ENCODE data around the gene EPS15.

Gene EPS15

GRCh38 chr1:51349862-51350261 lies 169.2 kb downstream of the EPS15 start:
- no peak for TF ChIP-seq CTCF (IDR thresholded peaks at IDR 0.05; ENCODE audit: insufficient read depth, low read length, missing control alignments)
- H3K4me3 ChIP-seq (ENCODE audit: low read depth, low read length): no peak overlapping the region
- no peak for DNase-seq (ENCODE audit: low read depth, low spot score)
- POLR2A ChIA-PET: no interaction called here
- CTCF ChIA-PET: no interaction called here

GRCh38 chr1:51348147-51348527 lies 170.9 kb downstream of the EPS15 start:
- no peak overlapping the region for H3K4me3 ChIP-seq (ENCODE audit: low read depth, low read length)
- CTCF ChIA-PET: interaction anchor here (1.3 kb wide), 2 partner anchors 42 to 48 kb away, joined by 3 to 4 read pairs; no protein-coding TSS in a partner anchor
- TF ChIP-seq CTCF (IDR thresholded peaks at IDR 0.05; ENCODE audit: insufficient read depth, low read length, missing control alignments): no peak
- POLR2A ChIA-PET: no interaction called here
- DNase-seq (ENCODE audit: low read depth, low spot score): no peak

GRCh38 chr1:51347398-51348146 lies 171.5 kb downstream of the EPS15 start:
- TF ChIP-seq CTCF (IDR thresholded peaks at IDR 0.05; ENCODE audit: insufficient read depth, low read length, missing control alignments): no peak
- no peak for DNase-seq (ENCODE audit: low read depth, low spot score)
- ChIA-PET POLR2A (no interaction called here), CTCF (interaction anchor here (1.3 kb wide), 2 partner anchors 41 to 49 kb away, joined by 3 to 4 read pairs; no protein-coding TSS in a partner anchor)
- no peak overlapping the region for H3K4me3 ChIP-seq (ENCODE audit: low read depth, low read length)

- no peak overlapping the region for H3K4me3 ChIP-seq (ENCODE audit: low read depth, low read length)
- ChIA-PET POLR2A (no interaction called here), CTCF (interaction anchor here (0.7 to 1.2 kb wide), 2 partner anchors 9 to 107 kb away, joined by 3 to 4 read pairs; no protein-coding TSS in a partner anchor)
- no peak for DNase-seq (ENCODE audit: low read depth, low spot score)
- TF ChIP-seq CTCF (IDR thresholded peaks at IDR 0.05; ENCODE audit: insufficient read depth, low read length, missing control alignments): no peak
These were observed 172.8 kb downstream of the EPS15 start for GRCh38 chr1:51346086-51346942.

- H3K4me3 ChIP-seq (ENCODE audit: low read depth, low read length): no peak overlapping the region
- ChIA-PET POLR2A (no interaction called here), CTCF (interaction anchor here (1.2 to 1.3 kb wide), 2 partner anchors 8 to 190 kb away, joined by 4 read pairs; no protein-coding TSS in a partner anchor)
- DNase-seq (ENCODE audit: low read depth, low spot score): no peak
- no peak for TF ChIP-seq CTCF (IDR thresholded peaks at IDR 0.05; ENCODE audit: insufficient read depth, low read length, missing control alignments)
These were observed 173.8 kb downstream of the EPS15 start for GRCh38 chr1:51345300-51345687.
